SK-N-SH treated with all-trans-retinoic acid at 6 μM for 48 hours (cell line): Measurements from ENCODE around the gene ANKRD11.

Experiments used
- ATAC-seq: fragments of 200-7000 bp; cut with Tn5 transposase; 3 replicates; pipeline ENCODE4 v1.9.1; 2020; ENCODE audit warnings: mild to moderate bottlenecking, moderate library complexity
- ARNTL ChIP-seq: fragments of 450-650 bp; formaldehyde crosslinking; IDR thresholded peaks from 2 replicates; pipeline ENCODE4 v1.5.0; 2020; ENCODE audit warnings: low read depth, mild to moderate bottlenecking, moderate library complexity, borderline replicate concordance
- BACH2 ChIP-seq: fragments of 250-450 bp; sonication (Bioruptor Pico); IDR thresholded peaks from 2 replicates; pipeline ENCODE4 v1.9.0; 2021; ENCODE audit warnings: mild to moderate bottlenecking, borderline replicate concordance
- CSDC2 ChIP-seq: fragments of 250-450 bp; sonication (Bioruptor Pico); IDR thresholded peaks from 2 replicates; pipeline ENCODE4 v1.5.0; 2020; ENCODE audit warnings: mild to moderate bottlenecking, moderate library complexity
- CSRNP3 ChIP-seq: fragments of 250-450 bp; sonication (Bioruptor Pico); IDR thresholded peaks from 2 replicates; pipeline ENCODE4 v1.5.1; 2021; ENCODE audit warnings: mild to moderate bottlenecking, moderate library complexity
- ESRRG ChIP-seq: fragments of 250-450 bp; sonication (Bioruptor Pico); IDR thresholded peaks from 2 replicates; pipeline ENCODE4 v1.6.1; 2021; ENCODE audit warnings: mild to moderate bottlenecking
- GLIS3 ChIP-seq: fragments of 250-450 bp; sonication (Bioruptor Pico); IDR thresholded peaks from 2 replicates; pipeline ENCODE4 v1.5.0; 2020; ENCODE audit warnings: mild to moderate bottlenecking, moderate library complexity
- ISL1 ChIP-seq: fragments of 250-450 bp; sonication (Bioruptor Pico); IDR thresholded peaks from 2 replicates; pipeline ENCODE4 v2.1.2; 2022; ENCODE audit warnings: mild to moderate bottlenecking, moderate library complexity
- OSR1 ChIP-seq: fragments of 250-450 bp; sonication (Bioruptor Pico); IDR thresholded peaks from 2 replicates; pipeline ENCODE4 v1.8.0; 2022; ENCODE audit warnings: moderate library complexity, mild to moderate bottlenecking, inconsistent platforms
- PATZ1 ChIP-seq: fragments of 250-450 bp; sonication (Bioruptor Pico); IDR thresholded peaks from 2 replicates; pipeline ENCODE4 v1.8.0; 2020; ENCODE audit warnings: mild to moderate bottlenecking, moderate library complexity, borderline replicate concordance
- POU6F1 ChIP-seq: fragments of 250-450 bp; sonication (Bioruptor Pico); IDR thresholded peaks from 2 replicates; pipeline ENCODE4 v1.8.0; 2021; ENCODE audit warnings: low read depth, mild to moderate bottlenecking, moderate library complexity, borderline replicate concordance
- PPARA ChIP-seq: fragments of 250-450 bp; sonication (Bioruptor Pico); IDR thresholded peaks from 2 replicates; pipeline ENCODE4 v1.5.0; 2020; ENCODE audit warnings: mild to moderate bottlenecking, borderline replicate concordance
- RARB ChIP-seq: fragments of 250-450 bp; sonication (Bioruptor Pico); IDR thresholded peaks from 2 replicates; pipeline ENCODE4 v1.8.0; 2021; ENCODE audit warnings: mild to moderate bottlenecking, moderate library complexity
- SNAI2 ChIP-seq: fragments of 250-450 bp; sonication (Bioruptor Pico); IDR thresholded peaks from 2 replicates; pipeline ENCODE4 v1.5.0; 2020; ENCODE audit warnings: mild to moderate bottlenecking, moderate library complexity
- TOX ChIP-seq: fragments of 250-450 bp; sonication (Bioruptor Pico); IDR thresholded peaks from 2 replicates; pipeline ENCODE4 v1.8.0; 2021; ENCODE audit warnings: mild to moderate bottlenecking, moderate library complexity, borderline replicate concordance
- ZC3H10 ChIP-seq: fragments of 250-450 bp; sonication (Bioruptor Pico); IDR thresholded peaks from 2 replicates; pipeline ENCODE4 v1.5.1; 2021; ENCODE audit warnings: mild to moderate bottlenecking, moderate library complexity
- ZFP3 ChIP-seq: fragments of 250-450 bp; sonication (Bioruptor Pico); IDR thresholded peaks from 2 replicates; pipeline ENCODE4 v1.5.0; 2020; ENCODE audit warnings: mild to moderate bottlenecking, moderate library complexity
- ZFP30 ChIP-seq: fragments of 450-650 bp; formaldehyde crosslinking; IDR thresholded peaks from 2 replicates; pipeline ENCODE4 v1.5.0; 2022; ENCODE audit warnings: mild to moderate bottlenecking, moderate library complexity
- ZNF565 ChIP-seq: fragments of 450-650 bp; formaldehyde crosslinking; conservative IDR thresholded peaks from 2 replicates; pipeline ENCODE4 v1.5.0; 2020; ENCODE audit warnings: low read depth, mild to moderate bottlenecking, moderate library complexity
- ZNF8 ChIP-seq: fragments of 450-650 bp; formaldehyde crosslinking; IDR thresholded peaks from 2 replicates; pipeline ENCODE4 v1.5.0; 2020; ENCODE audit warnings: mild to moderate bottlenecking, moderate library complexity
- TF ChIP-seq, protein P1 (sequence below): fragments of 250-450 bp; sonication (Bioruptor Pico); IDR thresholded peaks from 2 replicates; pipeline ENCODE4 v1.5.0; 2020; ENCODE audit warnings: mild to moderate bottlenecking, moderate library complexity
- TF ChIP-seq, protein P2 (sequence below): fragments of 250-450 bp; sonication (Bioruptor Pico); IDR thresholded peaks from 2 replicates; pipeline ENCODE4 v1.5.1; 2020; ENCODE audit warnings: low read depth, mild to moderate bottlenecking, moderate library complexity

The ANKRD11 gene

DNA sequence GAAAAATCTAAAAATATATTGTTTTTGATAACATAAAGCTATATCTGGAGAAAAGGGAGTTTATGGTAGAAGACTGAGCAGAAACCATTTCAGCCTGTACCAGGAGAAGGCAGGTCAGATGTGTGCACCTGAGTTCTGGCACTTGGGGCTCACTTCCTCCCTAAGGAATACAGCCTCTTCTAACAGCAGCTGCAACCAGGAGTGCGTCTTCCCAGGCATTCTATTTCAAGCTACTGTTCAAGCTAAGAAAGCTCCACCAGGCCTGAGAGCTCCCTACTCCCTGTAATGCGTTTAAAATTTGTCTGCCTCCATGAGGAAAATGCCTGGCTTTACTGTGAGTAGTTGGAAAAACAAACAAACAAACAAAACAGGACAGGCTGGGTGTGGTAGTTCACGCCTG lies 176.8 kb downstream of the ANKRD11 start:
- TF ChIP-seq PPARA (CRISPR knock-in tag) (no peak), ARNTL (CRISPR knock-in tag) (no peak), ZFP3 (CRISPR knock-in tag) (no peak), RARB (no peak), GLIS3 (CRISPR knock-in tag) (no peak), ZNF565 (CRISPR knock-in tag) (no peak), POU6F1 (CRISPR knock-in tag) (no peak), ZFP30 (CRISPR knock-in tag) (no peak), CSDC2 (CRISPR knock-in tag) (no peak), ZC3H10 (CRISPR knock-in tag) (no peak), OSR1 (no peak), ISL1 (CRISPR knock-in tag) (no peak), ESRRG (CRISPR knock-in tag) (no peak), BACH2 (CRISPR knock-in tag) (no peak), PATZ1 (no peak)
- TF ChIP-seq, protein P1, sequence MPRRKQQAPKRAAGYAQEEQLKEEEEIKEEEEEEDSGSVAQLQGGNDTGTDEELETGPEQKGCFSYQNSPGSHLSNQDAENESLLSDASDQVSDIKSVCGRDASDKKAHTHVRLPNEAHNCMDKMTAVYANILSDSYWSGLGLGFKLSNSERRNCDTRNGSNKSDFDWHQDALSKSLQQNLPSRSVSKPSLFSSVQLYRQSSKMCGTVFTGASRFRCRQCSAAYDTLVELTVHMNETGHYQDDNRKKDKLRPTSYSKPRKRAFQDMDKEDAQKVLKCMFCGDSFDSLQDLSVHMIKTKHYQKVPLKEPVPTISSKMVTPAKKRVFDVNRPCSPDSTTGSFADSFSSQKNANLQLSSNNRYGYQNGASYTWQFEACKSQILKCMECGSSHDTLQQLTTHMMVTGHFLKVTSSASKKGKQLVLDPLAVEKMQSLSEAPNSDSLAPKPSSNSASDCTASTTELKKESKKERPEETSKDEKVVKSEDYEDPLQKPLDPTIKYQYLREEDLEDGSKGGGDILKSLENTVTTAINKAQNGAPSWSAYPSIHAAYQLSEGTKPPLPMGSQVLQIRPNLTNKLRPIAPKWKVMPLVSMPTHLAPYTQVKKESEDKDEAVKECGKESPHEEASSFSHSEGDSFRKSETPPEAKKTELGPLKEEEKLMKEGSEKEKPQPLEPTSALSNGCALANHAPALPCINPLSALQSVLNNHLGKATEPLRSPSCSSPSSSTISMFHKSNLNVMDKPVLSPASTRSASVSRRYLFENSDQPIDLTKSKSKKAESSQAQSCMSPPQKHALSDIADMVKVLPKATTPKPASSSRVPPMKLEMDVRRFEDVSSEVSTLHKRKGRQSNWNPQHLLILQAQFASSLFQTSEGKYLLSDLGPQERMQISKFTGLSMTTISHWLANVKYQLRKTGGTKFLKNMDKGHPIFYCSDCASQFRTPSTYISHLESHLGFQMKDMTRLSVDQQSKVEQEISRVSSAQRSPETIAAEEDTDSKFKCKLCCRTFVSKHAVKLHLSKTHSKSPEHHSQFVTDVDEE (CRISPR knock-in tag) = no peak
- TF ChIP-seq, protein P2, sequence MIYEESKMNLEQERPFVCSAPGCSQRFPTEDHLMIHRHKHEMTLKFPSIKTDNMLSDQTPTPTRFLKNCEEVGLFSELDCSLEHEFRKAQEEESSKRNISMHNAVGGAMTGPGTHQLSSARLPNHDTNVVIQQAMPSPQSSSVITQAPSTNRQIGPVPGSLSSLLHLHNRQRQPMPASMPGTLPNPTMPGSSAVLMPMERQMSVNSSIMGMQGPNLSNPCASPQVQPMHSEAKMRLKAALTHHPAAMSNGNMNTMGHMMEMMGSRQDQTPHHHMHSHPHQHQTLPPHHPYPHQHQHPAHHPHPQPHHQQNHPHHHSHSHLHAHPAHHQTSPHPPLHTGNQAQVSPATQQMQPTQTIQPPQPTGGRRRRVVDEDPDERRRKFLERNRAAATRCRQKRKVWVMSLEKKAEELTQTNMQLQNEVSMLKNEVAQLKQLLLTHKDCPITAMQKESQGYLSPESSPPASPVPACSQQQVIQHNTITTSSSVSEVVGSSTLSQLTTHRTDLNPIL (CRISPR knock-in tag) = no peak
- TF ChIP-seq, all 23 proteins: peak for 0
- ATAC-seq = no peak

GRCh38 chr16:89312598-89313299 lies 177.6 kb downstream of the ANKRD11 start:
- no peak for TF ChIP-seq ZNF565 (CRISPR knock-in tag)
- TF ChIP-seq POU6F1 (CRISPR knock-in tag) = no peak
- TF ChIP-seq ZNF8 (CRISPR knock-in tag) = no peak
- TF ChIP-seq SNAI2 (CRISPR knock-in tag) = no peak
- no peak for TF ChIP-seq TOX (CRISPR knock-in tag)
- TF ChIP-seq CSRNP3 (CRISPR knock-in tag) = no peak
- TF ChIP-seq ZFP3 (CRISPR knock-in tag) = no peak
- TF ChIP-seq GLIS3 (CRISPR knock-in tag) = no peak
- TF ChIP-seq ARNTL (CRISPR knock-in tag) = no peak
- TF ChIP-seq ZFP30 (CRISPR knock-in tag) = no peak
- TF ChIP-seq OSR1 = no peak
- TF ChIP-seq, all 23 proteins: peak for 0
- no peak for ATAC-seq
